Activated naive CD4-positive, alpha-beta T cell treated with anti-CD3 and anti-CD28 coated beads for 36 hours (primary cell): ENCODE data around the gene BTBD19. TPM values are rescaled to one million over a fixed set of nuclear protein-coding genes. Genes with fewer than 3 reads are reported as not detected.
"Not testable (repeated sequence)": the region's sequence is repeated elsewhere in the genome, so short reads cannot be mapped to it uniquely, and the experiment has no call there.

Experiments
- CTCF ChIA-PET: fragments of 350-600 bp; sonication (Branson Sonifier 250); formaldehyde crosslinking; loops from one replicate; lab custom pipeline; 2021; ENCODE audit warnings: antibody characterized with exemption; lab: Charles Lee
- DNase-seq: peaks from one replicate; pipeline ENCODE4 v3.0.0-alpha.2; 2020
- H3K27ac Mint-ChIP-seq: one replicate; pipeline ENCODE4 v1.8.0; 2021; ENCODE audit warnings: mild to moderate bottlenecking, mixed read lengths
- H3K27me3 Mint-ChIP-seq: one replicate; pipeline ENCODE4 v1.8.0; 2021; ENCODE audit warnings: low read depth, mixed read lengths
- H3K36me3 Mint-ChIP-seq: one replicate; pipeline ENCODE4 v1.8.0; 2021; ENCODE audit warnings: low read depth, mixed read lengths
- H3K4me1 Mint-ChIP-seq: one replicate; pipeline ENCODE4 v1.8.0; 2021; ENCODE audit warnings: low read depth, mixed read lengths
- H3K4me3 Mint-ChIP-seq: one replicate; pipeline ENCODE4 v1.8.0; 2021; ENCODE audit warnings: mild to moderate bottlenecking, moderate library complexity, mixed read lengths
- H3K9me3 Mint-ChIP-seq: one replicate; pipeline ENCODE4 v1.8.0; 2021; ENCODE audit warnings: mixed read lengths
- intact Hi-C: fragments of 100-400 bp; cut with micrococcal nuclease; formaldehyde crosslinking; loops from one replicate; pipeline ENCODE4 v1.15.1; 2023
- total RNA-seq, 2 experiments: library from RNA; stranded (reverse); gene quantifications; one replicate each; pipeline ENCODE4 v1.2.3, GENCODE V29; 2021

The BTBD19 gene, protein sequence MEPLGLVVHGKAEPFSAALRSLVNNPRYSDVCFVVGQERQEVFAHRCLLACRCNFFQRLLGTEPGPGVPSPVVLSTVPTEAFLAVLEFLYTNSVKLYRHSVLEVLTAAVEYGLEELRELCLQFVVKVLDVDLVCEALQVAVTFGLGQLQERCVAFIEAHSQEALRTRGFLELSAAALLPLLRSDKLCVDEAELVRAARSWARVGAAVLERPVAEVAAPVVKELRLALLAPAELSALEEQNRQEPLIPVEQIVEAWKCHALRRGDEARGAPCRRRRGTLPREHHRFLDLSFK
- 1 to 10 TPM; 5.9 to 6.7 TPM for total RNA-seq

DNA sequence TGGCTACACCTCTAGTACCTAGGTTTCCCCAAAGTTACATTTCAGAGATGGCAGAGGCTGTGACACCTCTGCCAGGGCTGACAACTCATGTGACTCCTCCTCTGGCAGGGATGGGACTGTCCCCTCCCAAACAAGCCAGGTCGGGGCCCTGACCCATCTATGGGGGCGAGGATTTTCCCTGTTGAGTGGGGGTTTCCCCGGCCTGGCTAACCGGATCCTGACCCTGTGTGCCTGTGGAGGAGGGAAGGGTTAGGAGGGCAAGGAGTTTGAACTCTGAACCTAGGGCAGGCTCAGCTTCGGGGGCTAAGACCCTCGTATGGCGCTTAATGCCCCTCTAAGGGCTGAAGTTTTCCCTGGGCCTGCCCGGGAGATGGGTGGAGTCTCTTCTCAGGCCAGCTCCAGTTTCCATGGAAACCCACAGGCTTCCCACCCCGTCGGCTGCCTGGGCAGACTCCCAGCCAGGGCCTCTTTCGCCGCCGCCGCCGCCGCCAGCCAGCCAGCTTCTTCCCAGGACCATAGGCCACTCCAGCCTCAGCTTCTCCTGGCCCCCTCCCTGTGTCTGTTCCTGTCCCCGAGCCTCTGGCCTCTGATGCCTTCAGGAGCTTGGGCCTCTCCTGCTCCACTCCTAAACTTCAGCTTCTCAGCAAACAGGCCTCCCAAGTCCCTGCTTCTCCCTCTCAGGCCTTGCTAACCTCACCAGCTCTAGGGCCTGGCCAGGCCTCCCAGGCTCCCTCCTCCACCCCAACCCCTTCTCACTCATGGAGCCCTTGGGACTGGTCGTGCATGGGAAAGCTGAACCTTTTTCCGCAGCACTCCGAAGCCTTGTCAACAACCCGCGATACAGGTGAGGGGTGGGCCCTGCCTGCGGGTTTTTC, at the start of gene BTBD19:
Gene BTBD19 (plus strand): TSS at position 461 of the 875 bp plus-strand sequence. CDS start 298 bp downstream, at position 759.
- CTCF ChIA-PET: interaction anchor here (0.8 to 2.8 kb wide), 14 partner anchors 8 to 495 kb away, joined by 3 to 17 read pairs (median 5); partner anchors contain the start of genes HECTD3 and PLK3
- peaks cover 88% of the 10 kb centered on the region for H3K4me1 Mint-ChIP-seq
- peak within 1 kb of the TSS; percentile 100 for H3K27ac Mint-ChIP-seq
- peak within 1 kb of the TSS; percentile 76 for H3K4me3 Mint-ChIP-seq
- no peaks in the 10 kb centered on the region for H3K27me3 Mint-ChIP-seq
- H3K9me3 Mint-ChIP-seq: no peaks in the 10 kb centered on the region
- intact Hi-C loops: loop anchor here (10.0 kb wide), 1 partner anchor 777 kb away; the partner anchor contains the start of gene NASP
- peak; percentile 94 for DNase-seq
- peaks cover 45% of the 10 kb centered on the region for H3K36me3 Mint-ChIP-seq

DNA sequence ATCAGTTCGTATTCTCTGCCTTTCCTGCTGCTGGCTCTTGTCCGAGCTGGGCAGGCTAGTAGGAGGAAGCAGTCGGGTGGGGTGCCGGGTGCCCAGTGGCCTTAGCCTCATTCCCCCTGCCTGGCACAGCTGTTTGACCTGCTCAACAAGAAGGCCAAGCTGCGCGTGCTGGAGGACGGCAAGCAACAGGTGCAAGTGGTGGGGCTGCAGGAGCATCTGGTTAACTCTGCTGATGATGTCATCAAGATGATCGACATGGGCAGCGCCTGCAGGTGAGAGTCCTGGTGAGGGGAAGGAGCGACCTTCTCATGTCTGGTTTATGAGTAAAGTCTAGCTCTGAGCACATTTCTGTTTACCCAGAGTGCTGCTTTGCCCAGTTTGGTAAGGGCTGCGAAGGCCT, 49.2 kb upstream of the BTBD19 start:
- CTCF ChIA-PET: interaction anchor here (0.5 kb wide), 1 partner anchor 16 kb away, joined by 5 read pairs; no protein-coding TSS in a partner anchor
- peaks cover 75% of the 10 kb centered on the region for H3K36me3 Mint-ChIP-seq
- H3K27me3 Mint-ChIP-seq: no peaks in the 10 kb centered on the region
- intact Hi-C loops: no loop called here
- no peak overlapping the region for H3K27ac Mint-ChIP-seq
- H3K4me3 Mint-ChIP-seq: no peak overlapping the region
- H3K4me1 Mint-ChIP-seq: no peaks in the 10 kb centered on the region
- H3K9me3 Mint-ChIP-seq: no peaks in the 10 kb centered on the region
- no peak for DNase-seq

DNA sequence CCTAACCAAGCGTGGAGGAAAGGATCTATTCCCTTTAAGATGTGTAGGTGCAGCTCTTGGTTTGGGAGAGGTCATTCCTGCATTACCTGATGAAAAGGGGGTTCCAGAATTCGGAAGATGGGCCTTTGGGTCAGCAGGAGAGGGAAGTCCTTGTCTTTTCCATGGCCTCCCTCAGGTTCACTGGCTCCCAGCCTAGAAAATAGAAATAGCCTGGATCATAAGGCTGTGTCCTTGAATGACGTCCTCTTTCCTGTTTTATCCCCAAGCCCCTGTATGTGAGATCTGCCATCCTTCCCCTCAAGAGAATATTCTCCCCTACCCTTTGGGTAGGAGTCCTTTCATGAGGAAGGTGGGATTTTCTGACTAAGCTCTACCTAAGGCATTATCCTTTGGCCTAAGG, 47.4 kb upstream of the BTBD19 start:
- H3K4me1 Mint-ChIP-seq: no peaks in the 10 kb centered on the region
- DNase-seq: no peak
- no peak overlapping the region for H3K27ac Mint-ChIP-seq
- no peaks in the 10 kb centered on the region for H3K27me3 Mint-ChIP-seq
- peaks cover 68% of the 10 kb centered on the region for H3K36me3 Mint-ChIP-seq
- no peak overlapping the region for H3K4me3 Mint-ChIP-seq
- CTCF ChIA-PET: no interaction called here
- intact Hi-C loops: no loop called here
- H3K9me3 Mint-ChIP-seq: no peaks in the 10 kb centered on the region

DNA sequence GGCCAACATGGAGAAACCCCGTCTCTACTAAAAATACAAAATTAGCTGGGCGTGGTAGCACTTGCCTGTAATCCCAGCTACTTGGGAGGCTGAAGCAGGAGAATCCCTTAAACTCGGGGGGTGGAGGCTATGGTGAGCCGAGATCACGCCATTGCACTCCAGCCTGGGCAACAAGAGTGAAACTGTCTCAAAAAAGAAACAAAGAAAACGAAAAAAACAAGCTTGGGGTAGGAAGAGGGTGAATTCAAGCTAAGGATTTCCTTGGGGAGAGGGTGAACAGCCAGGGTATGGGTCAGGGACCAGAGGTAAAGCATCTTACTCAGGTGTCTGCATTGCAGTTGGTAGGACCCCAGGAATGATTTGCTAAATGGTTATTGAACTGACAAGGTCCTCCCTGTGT, 41.9 kb upstream of the BTBD19 start:
- DNase-seq, H3K4me1 Mint-ChIP-seq, H3K9me3 Mint-ChIP-seq, intact Hi-C loops, H3K4me3 Mint-ChIP-seq, H3K27me3 Mint-ChIP-seq, H3K27ac Mint-ChIP-seq: not testable (repeated sequence)
- peaks cover 39% of the 10 kb centered on the region for H3K36me3 Mint-ChIP-seq
- CTCF ChIA-PET: interaction anchor here (1.1 kb wide), 1 partner anchor 18 kb away, joined by 5 read pairs; no protein-coding TSS in a partner anchor

DNA sequence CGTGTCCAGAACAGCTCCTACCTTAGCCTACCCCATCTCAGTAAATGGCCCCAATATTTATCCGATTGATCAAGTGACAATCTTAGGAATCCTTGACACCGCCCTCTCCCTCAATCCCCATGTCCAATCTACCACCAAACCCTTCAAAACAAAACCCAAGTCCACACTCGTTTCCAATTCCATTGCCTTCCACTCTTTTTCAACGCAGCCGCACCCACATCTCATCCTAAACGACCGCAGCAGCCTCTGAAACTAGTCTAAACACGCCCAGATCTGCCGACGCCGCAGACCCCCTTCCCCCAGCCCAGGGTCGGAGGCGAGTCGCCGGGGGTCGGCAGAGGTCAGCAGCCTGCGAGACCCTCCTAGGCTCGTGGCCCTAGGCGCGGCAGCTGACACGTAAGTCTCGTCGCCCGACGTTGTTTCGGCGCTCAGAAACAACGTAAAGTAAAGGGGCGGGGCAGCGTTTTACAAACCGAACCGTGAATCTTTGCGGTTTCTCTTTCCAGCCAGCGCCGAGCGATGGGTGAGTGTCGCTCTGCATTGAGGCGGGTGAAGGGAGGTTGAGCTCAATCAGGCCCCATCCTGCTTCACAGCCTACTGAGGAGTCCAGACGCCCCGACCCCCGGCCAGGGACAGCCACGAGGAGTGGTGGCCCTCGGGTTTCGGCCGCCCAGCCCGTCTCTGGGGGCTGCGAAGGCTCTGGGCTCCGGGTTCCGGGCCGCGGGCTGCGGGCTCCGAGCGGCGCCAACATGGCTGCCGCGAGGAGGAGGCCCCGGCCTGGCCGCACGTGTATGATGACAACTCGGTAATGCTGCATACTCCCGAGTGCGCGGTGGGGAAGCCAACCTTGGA, 33.0 kb upstream of the BTBD19 start, which contains the start of gene RPS8:
Gene RPS8 (plus strand): TSS at position 463 of the 852 bp plus-strand sequence. CDS start 57 bp downstream, at position 520.
- Mint-ChIP-seq H3K9me3 (no peaks in the 10 kb centered on the region), H3K36me3 (peaks cover 52% of the 10 kb centered on the region), H3K27me3 (no peaks in the 10 kb centered on the region), H3K4me1 (peaks cover 32% of the 10 kb centered on the region), H3K27ac (peak within 1 kb of the TSS; percentile 92), H3K4me3 (peak within 1 kb of the TSS; percentile 95)
- CTCF ChIA-PET: interaction anchor here (0.6 to 4.3 kb wide), 8 partner anchors 10 to 79 kb away, joined by 3 to 28 read pairs (median 4); partner anchors contain the start of gene RNU5D-1
- peak; percentile 94 for DNase-seq
- intact Hi-C loops: loop anchor here (1.0 kb wide), 5 partner anchors 9 to 211 kb away; partner anchors contain the start of genes EIF2B3, KIF2C and RNU5D-1

DNA sequence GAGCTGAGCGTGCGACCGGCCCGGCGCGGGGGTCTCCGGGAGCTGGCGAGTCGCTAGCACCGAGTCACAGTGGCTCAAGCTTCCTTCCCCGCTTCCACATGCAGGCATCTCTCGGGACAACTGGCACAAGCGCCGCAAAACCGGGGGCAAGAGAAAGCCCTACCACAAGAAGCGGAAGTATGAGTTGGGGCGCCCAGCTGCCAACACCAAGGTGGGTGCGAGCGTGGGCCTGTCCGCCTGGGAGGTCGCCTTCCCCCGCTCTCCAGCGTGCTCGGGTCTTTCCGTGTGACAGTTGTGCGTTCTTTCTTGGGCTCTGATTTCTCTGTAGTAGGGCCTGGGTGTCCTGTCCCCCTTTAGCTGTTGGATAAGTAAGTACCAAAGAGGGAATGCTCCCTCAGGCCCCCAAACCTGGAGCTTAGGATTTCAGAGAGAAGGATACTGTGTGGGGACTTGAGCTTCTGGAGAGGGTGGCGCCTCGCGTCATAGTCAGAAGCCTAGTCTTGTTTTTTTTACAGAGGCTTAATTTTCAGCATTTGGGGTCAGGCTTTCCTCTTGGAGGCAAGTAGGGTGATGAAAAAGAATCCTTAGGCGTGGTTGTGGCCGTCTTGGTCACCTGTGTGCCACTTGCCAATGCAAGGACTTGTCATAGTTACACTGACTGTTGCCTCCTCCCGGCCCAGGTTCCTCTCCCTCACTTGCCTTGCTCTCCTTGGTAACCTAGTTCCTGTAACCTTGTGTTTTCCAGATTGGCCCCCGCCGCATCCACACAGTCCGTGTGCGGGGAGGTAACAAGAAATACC, 32.2 kb upstream of the BTBD19 start:
- H3K27ac Mint-ChIP-seq: peak overlapping the region; percentile 92
- CTCF ChIA-PET: interaction anchor here (0.6 to 4.3 kb wide), 7 partner anchors 9 to 78 kb away, joined by 3 to 28 read pairs (median 4); partner anchors contain the start of gene RNU5D-1
- intact Hi-C loops: loop anchor here (1.0 to 2.0 kb wide), 6 partner anchors 8 to 210 kb away; partner anchors contain the start of genes EIF2B3, KIF2C, PLK3 and RNU5D-1
- no peaks in the 10 kb centered on the region for H3K27me3 Mint-ChIP-seq
- peak overlapping the region; percentile 95 for H3K4me3 Mint-ChIP-seq
- peaks cover 59% of the 10 kb centered on the region for H3K36me3 Mint-ChIP-seq
- H3K9me3 Mint-ChIP-seq: no peaks in the 10 kb centered on the region
- peaks cover 35% of the 10 kb centered on the region for H3K4me1 Mint-ChIP-seq
- DNase-seq: peak; percentile 48

DNA sequence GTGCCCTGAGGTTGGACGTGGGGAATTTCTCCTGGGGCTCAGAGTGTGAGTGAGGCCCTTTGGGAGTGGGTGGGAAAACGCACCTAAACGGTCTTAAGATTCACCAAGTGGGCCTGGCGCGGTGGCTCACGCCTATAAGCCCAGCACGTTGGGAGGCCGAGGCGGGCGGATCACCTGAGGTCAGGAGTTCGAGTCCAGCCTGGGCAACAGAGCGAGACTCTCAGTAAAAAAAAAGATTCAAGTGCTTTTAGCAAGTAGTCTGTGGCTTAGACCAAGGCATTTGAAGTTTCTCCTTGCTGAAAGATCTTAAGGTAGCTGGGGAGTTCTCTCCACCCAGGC, 31.6 kb upstream of the BTBD19 start:
- Mint-ChIP-seq H3K4me3 (peak overlapping the region; percentile 95), H3K27me3 (no peaks in the 10 kb centered on the region), H3K9me3 (no peaks in the 10 kb centered on the region), H3K36me3 (peaks cover 65% of the 10 kb centered on the region), H3K27ac (peak overlapping the region; percentile 92), H3K4me1 (peaks cover 36% of the 10 kb centered on the region)
- intact Hi-C loops: loop anchor here (2.0 kb wide), 1 partner anchor 24 kb away; the partner anchor contains the start of gene PLK3
- CTCF ChIA-PET: interaction anchor here (0.7 to 4.3 kb wide), 3 partner anchors 8 to 737 kb away, joined by 3 to 28 read pairs (median 21); partner anchors contain the start of gene RNU5D-1
- DNase-seq: no peak

DNA sequence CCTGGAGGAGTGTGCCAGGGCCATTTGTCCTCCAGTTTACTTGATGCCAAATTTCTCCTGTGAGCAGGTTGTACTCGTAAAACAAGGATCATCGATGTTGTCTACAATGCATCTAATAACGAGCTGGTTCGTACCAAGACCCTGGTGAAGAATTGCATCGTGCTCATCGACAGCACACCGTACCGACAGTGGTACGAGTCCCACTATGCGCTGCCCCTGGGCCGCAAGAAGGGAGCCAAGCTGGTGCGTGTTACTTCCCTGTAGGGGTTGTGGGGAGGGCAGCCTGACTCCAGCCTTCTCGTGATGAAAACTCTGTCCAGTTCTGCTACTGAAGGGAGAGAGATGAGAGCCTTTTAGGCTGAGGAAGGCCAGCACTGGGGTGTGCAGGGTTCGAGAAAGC, 30.8 kb upstream of the BTBD19 start:
- CTCF ChIA-PET: interaction anchor here (3.4 to 4.3 kb wide), 2 partner anchors 8 to 46 kb away, joined by 21 to 28 read pairs; partner anchors contain the start of gene RNU5D-1
- Mint-ChIP-seq H3K27ac (peak overlapping the region; percentile 92), H3K9me3 (no peaks in the 10 kb centered on the region), H3K4me3 (peak overlapping the region; percentile 95), H3K36me3 (peaks cover 70% of the 10 kb centered on the region), H3K27me3 (no peaks in the 10 kb centered on the region), H3K4me1 (peaks cover 36% of the 10 kb centered on the region)
- no peak for DNase-seq
- intact Hi-C loops: loop anchor here (2.0 kb wide), 1 partner anchor 23 kb away; the partner anchor contains the start of gene PLK3

DNA sequence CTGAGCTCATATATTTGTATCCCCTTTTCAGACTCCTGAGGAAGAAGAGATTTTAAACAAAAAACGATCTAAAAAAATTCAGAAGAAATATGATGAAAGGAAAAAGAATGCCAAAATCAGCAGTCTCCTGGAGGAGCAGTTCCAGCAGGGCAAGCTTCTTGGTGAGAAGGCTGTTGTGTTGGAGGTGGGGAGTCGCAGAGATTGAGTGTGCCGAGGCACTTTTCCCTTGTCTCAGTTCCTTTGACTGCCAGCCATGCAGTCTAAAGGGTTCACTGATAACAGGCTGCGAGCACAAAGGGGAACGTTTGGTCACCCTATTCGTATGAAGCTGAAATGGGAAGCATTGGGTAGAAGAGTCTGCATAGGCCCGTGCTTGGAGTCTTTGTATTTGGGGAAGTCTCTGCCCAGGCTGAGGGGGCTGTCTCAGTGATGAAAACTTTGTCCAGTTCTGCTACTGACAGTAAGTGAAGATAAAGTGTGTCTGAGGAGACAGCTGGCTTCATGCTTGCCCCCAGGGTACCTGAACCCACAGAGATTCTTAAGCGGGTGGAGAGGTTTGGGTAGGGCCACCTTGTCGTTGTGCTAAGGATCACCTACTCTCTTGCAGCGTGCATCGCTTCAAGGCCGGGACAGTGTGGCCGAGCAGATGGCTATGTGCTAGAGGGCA, 30.2 kb upstream of the BTBD19 start:
- intact Hi-C loops: loop anchor here (2.0 kb wide), 1 partner anchor 23 kb away; the partner anchor contains the start of gene PLK3
- Mint-ChIP-seq H3K9me3 (no peaks in the 10 kb centered on the region), H3K27ac (peak overlapping the region; percentile 92), H3K36me3 (peaks cover 72% of the 10 kb centered on the region), H3K4me3 (peak overlapping the region; percentile 95), H3K4me1 (peaks cover 36% of the 10 kb centered on the region), H3K27me3 (no peaks in the 10 kb centered on the region)
- no peak for DNase-seq
- CTCF ChIA-PET: interaction anchor here (4.3 kb wide), 1 partner anchor 46 kb away, joined by 21 read pairs; the partner anchor contains the start of gene RNU5D-1
